Measurements from ENCODE around the gene COX6B2. TPM values are rescaled to one million over a fixed set of nuclear protein-coding genes. Genes with fewer than 3 reads are reported as not detected.
"Not testable (repeated sequence)": the region's sequence is repeated elsewhere in the genome, so short reads cannot be mapped to it uniquely, and the experiment has no call there.

The COX6B2 gene, protein sequence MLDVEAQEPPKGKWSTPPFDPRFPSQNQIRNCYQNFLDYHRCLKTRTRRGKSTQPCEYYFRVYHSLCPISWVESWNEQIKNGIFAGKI
- 0.25 TPM in 1 of 2 replicates, not detected in the other for total RNA-seq

GRCh38 chr19:55354698-55355212 lies at the start of gene COX6B2:
Gene COX6B2 (minus strand): TSS chr19:55354719. CDS start chr19:55354521, 198 bp downstream.
- no peak for DNase-seq (ENCODE audit: low read depth)

DNA sequence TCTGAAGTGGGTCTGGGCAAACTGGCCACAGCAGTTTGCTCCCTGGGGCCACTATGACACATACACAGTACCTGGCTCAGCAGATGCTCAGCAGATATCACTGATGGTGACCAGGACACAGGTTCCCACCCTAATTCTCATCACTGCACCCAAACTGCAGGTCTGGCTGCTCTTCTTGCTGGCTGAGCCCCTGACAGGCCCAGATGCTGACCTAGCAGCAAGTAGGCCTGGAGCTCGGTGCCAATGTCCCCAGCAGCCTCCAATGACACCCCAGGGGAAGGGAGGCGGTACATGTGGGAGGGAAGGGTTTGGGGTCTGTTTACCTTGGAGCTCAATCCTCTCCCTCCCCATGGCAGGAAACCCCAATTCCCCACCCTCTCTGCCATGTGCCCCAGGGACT lies 48.0 kb upstream of the COX6B2 start:
- no peak for DNase-seq (ENCODE audit: low read depth)

- not testable (repeated sequence) for DNase-seq (ENCODE audit: low read depth)
Measured at GRCh38 chr19:55401390-55401789, 46.9 kb upstream of the COX6B2 start.

GRCh38 chr19:55400281-55401087 lies 46.0 kb upstream of the COX6B2 start:
- no peak for DNase-seq (ENCODE audit: low read depth)

DNA sequence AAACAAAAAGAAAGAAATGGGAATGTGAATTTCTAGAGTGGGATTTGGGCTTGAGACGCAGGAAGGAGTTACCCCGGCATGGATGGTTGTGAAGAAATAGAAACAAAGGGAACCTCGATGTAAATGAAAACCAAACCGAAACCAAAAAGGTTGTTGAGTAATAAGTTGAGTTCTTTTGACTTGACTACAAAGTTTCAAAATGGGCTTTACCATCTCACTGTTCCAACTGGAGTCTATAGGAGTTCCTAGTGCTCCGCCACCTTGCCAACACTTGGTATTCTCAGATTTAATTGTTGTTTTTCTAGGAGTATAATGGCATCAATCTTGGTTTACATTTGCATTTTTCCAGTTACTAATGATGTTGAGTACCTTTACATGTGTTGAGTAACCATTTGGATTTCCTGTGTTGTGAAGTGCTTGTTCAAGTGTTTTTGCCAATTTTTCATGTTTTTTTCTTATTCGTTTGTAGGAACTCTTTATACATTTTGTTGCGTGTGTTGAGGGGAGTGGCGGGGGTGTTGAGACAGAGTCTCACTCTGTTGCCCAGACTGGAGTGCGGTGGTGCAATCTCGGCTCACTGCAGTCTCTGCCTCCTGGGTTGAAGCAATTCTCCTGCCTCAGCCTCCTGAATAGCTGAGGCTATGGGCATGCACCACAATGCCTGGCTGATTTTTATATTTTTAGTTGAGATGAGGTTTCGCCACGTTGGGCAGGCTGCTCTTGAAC lies 43.8 kb upstream of the COX6B2 start:
- DNase-seq (ENCODE audit: low read depth): no peak

GRCh38 chr19:55392820-55393761 lies 38.6 kb upstream of the COX6B2 start:
- no peak for DNase-seq (ENCODE audit: low read depth)

- DNase-seq (ENCODE audit: low read depth): no peak
Measured at GRCh38 chr19:55391702-55392615, 37.4 kb upstream of the COX6B2 start.

DNA sequence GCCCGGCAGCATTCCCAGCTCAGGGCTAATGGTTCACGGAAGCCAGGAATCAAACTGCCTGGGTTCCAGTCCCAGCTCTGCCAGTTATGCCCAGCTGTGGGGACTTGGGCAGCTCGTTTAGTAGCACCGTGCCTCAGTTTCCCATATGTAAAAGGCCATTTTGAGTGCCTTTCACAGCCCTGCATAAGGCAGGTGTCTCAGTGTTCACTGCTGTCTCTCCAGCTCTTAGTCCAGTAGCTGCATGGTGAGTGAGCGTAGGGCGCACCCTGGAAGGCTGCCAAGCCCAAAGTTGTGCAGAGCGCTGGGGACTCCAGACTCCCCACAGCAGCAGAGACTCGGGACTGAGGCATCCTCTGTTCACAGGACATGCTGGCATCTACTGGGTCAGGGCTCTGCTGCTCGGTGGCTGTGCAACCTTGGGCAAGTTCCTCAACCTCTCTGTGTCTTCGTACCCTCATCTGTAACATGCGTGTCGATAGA lies 36.7 kb upstream of the COX6B2 start:
- DNase-seq (ENCODE audit: low read depth): no peak

GRCh38 chr19:55390461-55390880 lies 36.0 kb upstream of the COX6B2 start:
- DNase-seq (ENCODE audit: low read depth): no peak

DNA sequence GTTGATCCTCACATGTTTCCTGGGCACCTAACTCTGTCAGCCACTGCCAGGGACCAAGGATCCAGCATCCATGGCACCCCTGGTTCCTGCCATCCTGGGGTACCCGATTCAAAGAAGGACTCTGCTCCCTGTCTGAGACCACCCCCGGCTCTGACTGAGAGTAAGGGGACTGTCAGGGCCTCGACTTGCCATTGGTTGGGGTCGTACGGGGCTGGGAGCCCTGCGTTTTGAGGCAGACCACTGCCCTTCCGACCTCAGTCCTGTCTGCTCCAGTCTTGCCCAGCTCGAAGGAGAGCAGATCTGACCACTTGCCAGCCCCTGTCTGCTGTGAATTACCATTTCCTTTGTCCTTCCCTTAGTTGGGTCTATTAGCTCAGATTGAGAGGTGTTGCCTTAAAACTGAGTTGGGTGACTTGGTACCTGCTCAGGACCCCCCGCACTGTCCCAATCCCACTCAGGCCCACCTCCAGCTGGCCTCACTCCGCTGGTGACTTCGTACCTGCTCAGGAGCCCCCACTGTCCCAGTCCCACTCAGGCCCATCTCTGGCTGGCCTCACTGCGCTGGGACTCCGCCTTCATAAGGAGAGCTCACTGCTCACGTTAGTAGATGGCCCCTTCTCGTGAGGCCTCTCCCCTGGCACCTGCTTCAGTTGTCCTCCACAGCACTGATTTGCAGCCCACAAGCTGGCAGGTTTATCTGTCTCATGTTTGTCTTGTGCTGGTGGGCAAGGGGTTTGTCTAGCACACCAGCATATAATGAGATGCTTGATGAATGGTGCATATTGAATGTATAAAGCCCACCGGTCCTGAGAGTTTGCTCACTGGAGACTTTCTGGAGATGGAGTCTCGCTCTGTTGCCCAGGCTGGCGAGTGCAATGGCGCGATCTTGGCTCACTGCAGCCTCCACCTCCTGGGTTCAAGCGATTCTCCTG lies 35.1 kb upstream of the COX6B2 start:
- no peak for DNase-seq (ENCODE audit: low read depth)

GRCh38 chr19:55387736-55388497 lies 33.4 kb upstream of the COX6B2 start:
- no peak for DNase-seq (ENCODE audit: low read depth)

- DNase-seq (ENCODE audit: low read depth): no peak
Measured at GRCh38 chr19:55386493-55386971, 32.0 kb upstream of the COX6B2 start.

- peak; percentile 93 for DNase-seq (ENCODE audit: low read depth)
Measured at GRCh38 chr19:55385724-55386492, 31.4 kb upstream of the COX6B2 start, which contains the start of gene RPL28. Gene RPL28 (plus strand): TSS chr19:55385932. CDS start chr19:55386358, 426 bp downstream.

GRCh38 chr19:55384920-55385723 lies 30.6 kb upstream of the COX6B2 start:
- peak; percentile 95 for DNase-seq (ENCODE audit: low read depth)

- DNase-seq (ENCODE audit: low read depth): no peak
Measured at GRCh38 chr19:55384131-55384919, 29.8 kb upstream of the COX6B2 start, which contains the start of gene TMEM238. Gene TMEM238 (minus strand): TSS chr19:55384292. CDS start chr19:55384259, 33 bp downstream.

All from renal cortical epithelial cell (primary cell).